ENCODE measurements around the gene UMODL1. TPM values are rescaled to one million over a fixed set of nuclear protein-coding genes. Genes with fewer than 3 reads are reported as not detected.

The UMODL1 gene
- total and polyA plus RNA-seq, 2 donors (not counting 1 experiment from before 2014, with no cell fraction given), result not detected

- no peaks in the 10 kb centered on the region for H3K9me3 ChIP-seq (ENCODE audit: control insufficient read depth, insufficient read depth, low read depth, low read length)
- no peak overlapping the region for H3K4me3 ChIP-seq (replicated peaks in 1 of 4; ENCODE audit: control extremely low read depth in 1 of 4, insufficient read depth in 1 of 4, low read depth in 3 of 4, low read length in 4 of 4)
- no peak for DNase-seq (ENCODE audit: low read depth in 2 of 2)
- no peaks in the 10 kb centered on the region for H4K20me1 ChIP-seq (ENCODE audit: control insufficient read depth, extremely low read depth, insufficient read depth, low read length)
- H3K27me3 ChIP-seq (ENCODE audit: control insufficient read depth, insufficient read depth, low read length), result peaks cover 13% of the 10 kb centered on the region
- H2AFZ ChIP-seq (ENCODE audit: low read length), result no peak overlapping the region
- TF ChIP-seq CTCF (conservative IDR thresholded peaks at IDR 0.05 in 1 of 2, IDR thresholded peaks at IDR 0.05 in 1 of 2; ENCODE audit: low read depth in 1 of 2, low read length in 2 of 2) (no peak), EZH2 (IDR thresholded peaks at IDR 0.05; ENCODE audit: low read length, missing control alignments) (no peak)
- no peaks in the 10 kb centered on the region for H3K79me2 ChIP-seq (ENCODE audit: control insufficient read depth, insufficient read depth, low read length)
- H3K36me3 ChIP-seq (ENCODE audit: control insufficient read depth, insufficient read depth, low read length), result no peaks in the 10 kb centered on the region
- H3K4me1 ChIP-seq (ENCODE audit: control insufficient read depth, extremely low read depth, insufficient read depth, low read length), result no peaks in the 10 kb centered on the region
- no peak overlapping the region for H3K27ac ChIP-seq (ENCODE audit: insufficient read depth, low read length)
- no peak overlapping the region for H3K9ac ChIP-seq (ENCODE audit: insufficient read depth, low read length)
- no peak overlapping the region for H3K4me2 ChIP-seq (ENCODE audit: extremely low read depth, insufficient read depth, low read length)
Measured at GRCh38 chr21:42089093-42089631, 18.0 kb downstream of the UMODL1 start.

DNA sequence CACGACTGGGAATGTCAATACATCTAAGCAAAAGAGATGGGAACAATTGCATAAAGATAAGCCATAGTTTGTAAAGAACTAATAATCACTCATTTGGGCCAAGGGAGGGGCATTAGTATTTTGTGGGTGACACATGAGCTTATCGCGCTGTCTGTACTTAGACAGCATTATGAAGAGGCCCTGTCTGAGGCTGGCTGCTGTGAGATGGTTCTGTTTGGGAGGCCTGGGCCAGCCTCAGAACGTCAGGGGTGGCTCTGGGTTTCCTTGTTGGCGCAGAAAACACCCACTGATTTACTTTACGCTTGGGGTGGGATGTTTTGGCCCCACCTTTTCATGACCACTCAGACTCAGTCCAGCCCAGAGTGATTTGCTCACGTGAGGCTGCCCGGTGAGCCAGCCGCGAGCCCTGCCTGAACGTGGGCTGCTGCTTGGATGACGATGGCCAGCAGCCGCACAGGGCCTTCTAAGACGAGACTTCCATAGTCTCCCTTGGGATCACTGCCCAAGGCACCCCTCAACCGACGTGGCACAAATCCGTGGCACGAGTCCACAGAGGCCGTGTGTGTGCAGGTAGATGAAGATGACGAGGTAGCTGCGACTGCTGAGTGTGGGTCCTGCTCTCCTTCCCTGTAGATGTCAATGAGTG lies 18.7 kb downstream of the UMODL1 start:
- no peaks in the 10 kb centered on the region for H4K20me1 ChIP-seq (ENCODE audit: control insufficient read depth, extremely low read depth, insufficient read depth, low read length)

More for the DNA sequence above, 18.7 kb downstream of the UMODL1 start:
- TF ChIP-seq CTCF (conservative IDR thresholded peaks at IDR 0.05 in 1 of 2, IDR thresholded peaks at IDR 0.05 in 1 of 2; ENCODE audit: low read depth in 1 of 2, low read length in 2 of 2) (no peak), EZH2 (IDR thresholded peaks at IDR 0.05; ENCODE audit: low read length, missing control alignments) (no peak)
- Histone ChIP-seq H3K4me2 (ENCODE audit: extremely low read depth, insufficient read depth, low read length) (no peak overlapping the region), H3K9ac (ENCODE audit: insufficient read depth, low read length) (no peak overlapping the region), H3K4me3 (replicated peaks in 1 of 4; ENCODE audit: control extremely low read depth in 1 of 4, insufficient read depth in 1 of 4, low read depth in 3 of 4, low read length in 4 of 4) (no peak overlapping the region), H3K79me2 (ENCODE audit: control insufficient read depth, insufficient read depth, low read length) (no peaks in the 10 kb centered on the region), H3K27me3 (ENCODE audit: control insufficient read depth, insufficient read depth, low read length) (peaks cover 13% of the 10 kb centered on the region), H2AFZ (ENCODE audit: low read length) (no peak overlapping the region), H3K36me3 (ENCODE audit: control insufficient read depth, insufficient read depth, low read length) (no peaks in the 10 kb centered on the region), H3K27ac (ENCODE audit: insufficient read depth, low read length) (no peak overlapping the region), H3K9me3 (ENCODE audit: control insufficient read depth, insufficient read depth, low read depth, low read length) (no peaks in the 10 kb centered on the region), H3K4me1 (ENCODE audit: control insufficient read depth, extremely low read depth, insufficient read depth, low read length) (no peaks in the 10 kb centered on the region)
- DNase-seq (ENCODE audit: low read depth in 2 of 2), result no peak

Measured in fibroblast of lung (primary cell).